ENCODE measurements around the gene BEGAIN.

Gene BEGAIN

GRCh38 chr14:100615736-100616695, 28.8 kb upstream of the BEGAIN start:
- DNase-seq = no peak

- no peak for DNase-seq
Measured at GRCh38 chr14:100614803-100615202, 27.6 kb upstream of the BEGAIN start.

- DNase-seq = no peak
Measured at GRCh38 chr14:100612986-100613385, 25.8 kb upstream of the BEGAIN start.

GRCh38 chr14:100611811-100612480, 24.7 kb upstream of the BEGAIN start:
- DNase-seq = no peak

GRCh38 chr14:100610511-100611217, 23.4 kb upstream of the BEGAIN start:
- no peak for DNase-seq

- no peak for DNase-seq
Measured at GRCh38 chr14:100609941-100610391, 22.7 kb upstream of the BEGAIN start.

- no peak for DNase-seq
Measured at GRCh38 chr14:100609331-100609870, 22.2 kb upstream of the BEGAIN start.

- no peak for DNase-seq
Measured at GRCh38 chr14:100608586-100609330, 21.5 kb upstream of the BEGAIN start.

GRCh38 chr14:100608064-100608463, 20.8 kb upstream of the BEGAIN start:
- no peak for DNase-seq

- DNase-seq = no peak
Measured at GRCh38 chr14:100607611-100607956, 20.4 kb upstream of the BEGAIN start.

- DNase-seq = no peak
Measured at GRCh38 chr14:100606687-100607610, 19.7 kb upstream of the BEGAIN start.

GRCh38 chr14:100605706-100606686, 18.8 kb upstream of the BEGAIN start:
- no peak for DNase-seq

GRCh38 chr14:100605230-100605629, 18.0 kb upstream of the BEGAIN start:
- DNase-seq = no peak

- DNase-seq = no peak
Measured at GRCh38 chr14:100604709-100605108, 17.5 kb upstream of the BEGAIN start.

GRCh38 chr14:100604121-100604501, 16.9 kb upstream of the BEGAIN start:
- DNase-seq = no peak

GRCh38 chr14:100603341-100604120, 16.3 kb upstream of the BEGAIN start:
- DNase-seq = no peak

GRCh38 chr14:100602621-100603230, 15.5 kb upstream of the BEGAIN start:
- no peak for DNase-seq

GRCh38 chr14:100601914-100602313, 14.7 kb upstream of the BEGAIN start:
- no peak for DNase-seq

- no peak for DNase-seq
Measured at GRCh38 chr14:100601064-100601463, 13.8 kb upstream of the BEGAIN start.

Measured in bone marrow (tissue), 2 donors.